Cortex of kidney (tissue), 1 donor: Measurements from ENCODE around the gene KLF12.
A peak's percentile ranks its signal among the peaks of the same experiment; 100 is the strongest.

Experiments used
- DNase-seq: peaks from one replicate; lab custom pipeline; 2025; lab: John Stamatoyannopoulos, UW

Gene KLF12

DNA sequence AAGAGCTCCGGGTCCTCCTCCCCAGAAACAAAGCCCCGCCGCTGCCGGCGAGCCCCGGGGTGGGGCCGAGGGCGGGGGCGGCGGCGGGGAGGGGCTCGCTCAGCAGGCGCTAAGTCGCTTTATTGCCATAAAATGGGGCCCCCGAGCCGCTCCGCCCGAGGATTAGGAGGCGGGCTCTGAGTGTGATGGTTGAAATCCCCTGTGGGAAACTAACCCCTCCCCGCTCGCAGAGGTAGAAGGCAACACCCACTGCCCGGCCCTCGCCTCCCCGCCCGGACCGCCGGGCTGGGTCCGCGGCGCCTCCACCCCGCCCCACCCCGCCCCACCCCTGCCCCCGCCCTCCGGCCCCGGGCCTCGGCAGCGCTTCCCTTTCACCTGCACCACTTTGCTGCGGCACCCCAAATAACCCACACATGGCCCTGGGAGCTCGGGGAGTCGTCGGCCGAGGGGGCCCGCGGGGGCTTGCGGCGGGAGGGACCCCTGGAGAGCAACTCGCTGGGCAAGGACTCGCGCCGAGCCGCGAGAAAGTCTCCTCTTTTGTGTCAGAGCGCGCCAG lies at the start of gene KLF12:
Gene KLF12 (minus strand): TSS at position 184 of the 556 bp plus-strand sequence.
- DNase-seq: no peak

DNA sequence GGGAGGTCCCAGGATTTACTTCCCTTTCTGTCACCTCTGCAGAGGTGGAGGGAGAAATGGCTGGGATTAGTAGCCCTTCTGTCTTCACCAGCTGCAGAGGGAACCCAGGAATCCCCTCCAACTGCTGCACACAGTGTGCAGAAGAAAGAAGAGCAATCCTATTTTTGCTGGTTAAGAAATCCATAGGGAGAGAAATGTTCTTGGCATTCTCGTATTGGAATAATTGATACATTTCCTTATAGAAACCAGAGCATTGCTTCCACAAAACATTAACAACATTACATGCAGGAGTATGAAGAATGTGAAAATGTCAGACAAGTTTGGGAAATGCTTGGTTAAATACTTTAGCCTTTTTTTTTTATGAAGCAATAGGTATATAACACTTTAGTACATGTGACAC lies 48.3 kb upstream of the KLF12 start:
- no peak for DNase-seq

DNA sequence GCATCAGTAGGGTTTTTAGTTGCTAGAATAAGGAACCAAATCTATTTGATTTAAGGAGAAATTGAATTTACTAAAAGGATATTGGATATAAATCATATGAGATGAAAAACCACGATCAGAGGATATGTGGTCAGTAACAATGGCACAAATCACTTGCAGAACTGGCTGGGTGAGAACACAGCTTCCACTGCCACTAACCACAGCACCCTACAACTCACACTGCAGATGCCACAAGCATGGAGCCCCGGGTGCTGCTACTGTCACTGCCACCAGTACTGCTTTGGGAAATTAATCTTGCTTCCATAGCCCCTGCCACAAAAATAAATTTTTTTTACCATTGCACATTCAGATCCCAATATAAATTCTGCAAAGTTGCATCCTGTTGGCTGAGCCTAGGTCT lies 40.6 kb upstream of the KLF12 start:
- DNase-seq: no peak

DNA sequence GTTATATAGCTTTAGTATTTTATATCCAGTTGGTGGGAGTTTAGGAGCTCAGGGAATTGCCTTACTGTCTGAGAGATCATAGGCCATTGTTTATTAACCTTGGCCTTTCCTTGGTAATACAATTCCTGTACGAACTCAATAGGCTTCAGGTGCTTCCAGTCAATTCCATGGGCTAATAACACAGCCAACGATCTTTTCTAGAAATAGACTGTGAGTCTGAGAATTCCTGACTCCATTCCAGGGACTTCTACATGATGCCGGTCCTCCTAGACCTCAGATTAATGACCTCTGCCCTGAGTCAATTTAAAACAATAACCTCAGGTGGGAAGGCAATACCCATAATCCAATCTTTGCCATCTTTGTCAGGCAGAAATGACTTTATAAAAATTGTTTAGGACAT lies 39.6 kb upstream of the KLF12 start:
- no peak for DNase-seq

DNA sequence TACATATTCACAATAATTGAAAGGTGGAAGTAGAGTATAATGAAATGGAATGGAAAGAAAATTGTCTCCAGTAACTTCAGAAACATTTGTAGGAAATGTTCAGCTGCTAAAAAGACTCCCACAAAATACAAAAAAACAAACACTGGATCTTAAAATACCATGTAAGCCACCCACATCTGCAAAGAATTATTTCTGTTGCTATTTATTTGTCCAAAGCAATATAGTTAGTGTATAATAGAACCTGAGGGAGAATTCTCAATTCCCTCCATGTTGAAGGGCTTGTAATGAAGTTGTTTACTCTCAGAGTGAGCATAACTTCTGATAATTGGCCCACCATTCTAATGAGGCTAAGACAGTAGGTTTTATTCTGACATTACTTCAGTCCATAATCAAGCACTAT lies 37.4 kb upstream of the KLF12 start:
- DNase-seq: no peak

DNA sequence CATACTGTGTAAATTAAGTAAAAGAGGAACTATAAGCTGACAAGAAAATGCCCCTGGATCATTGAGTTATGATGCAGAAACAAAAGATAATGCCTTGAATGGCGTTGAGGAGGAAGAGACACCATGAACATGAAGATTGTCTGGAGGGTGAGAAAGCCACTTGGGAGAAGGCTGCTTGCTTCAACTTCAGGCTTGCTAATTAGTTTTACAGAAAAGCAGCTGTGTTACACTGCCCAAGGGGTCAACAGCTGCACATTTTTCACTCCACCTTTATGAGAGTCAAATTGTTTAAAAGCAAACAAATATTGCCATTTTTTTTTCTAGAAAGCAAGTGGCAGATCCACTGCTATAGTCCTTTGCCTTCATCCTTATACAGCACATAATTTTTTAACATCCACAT lies 35.5 kb upstream of the KLF12 start:
- no peak for DNase-seq

DNA sequence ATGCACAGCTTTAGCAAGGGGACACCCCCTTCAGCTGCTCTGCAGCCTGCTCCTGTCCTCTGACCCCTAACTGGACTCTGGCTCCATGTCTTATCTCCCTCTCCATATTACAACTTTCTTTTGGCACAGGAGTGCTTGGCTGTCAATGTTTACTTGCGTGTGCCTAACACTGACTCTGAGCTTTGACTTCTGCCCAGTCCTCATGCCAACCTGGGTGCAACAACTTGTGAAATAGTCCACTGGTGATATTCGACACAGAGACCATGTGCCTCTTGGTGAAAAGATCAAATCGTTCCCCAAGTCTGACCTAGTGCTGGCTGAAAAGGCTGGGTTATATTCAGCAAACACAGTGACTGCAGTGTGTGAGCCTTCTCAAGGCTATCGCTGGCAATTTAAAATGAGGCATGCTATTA lies 34.1 kb upstream of the KLF12 start:
- no peak for DNase-seq

DNA sequence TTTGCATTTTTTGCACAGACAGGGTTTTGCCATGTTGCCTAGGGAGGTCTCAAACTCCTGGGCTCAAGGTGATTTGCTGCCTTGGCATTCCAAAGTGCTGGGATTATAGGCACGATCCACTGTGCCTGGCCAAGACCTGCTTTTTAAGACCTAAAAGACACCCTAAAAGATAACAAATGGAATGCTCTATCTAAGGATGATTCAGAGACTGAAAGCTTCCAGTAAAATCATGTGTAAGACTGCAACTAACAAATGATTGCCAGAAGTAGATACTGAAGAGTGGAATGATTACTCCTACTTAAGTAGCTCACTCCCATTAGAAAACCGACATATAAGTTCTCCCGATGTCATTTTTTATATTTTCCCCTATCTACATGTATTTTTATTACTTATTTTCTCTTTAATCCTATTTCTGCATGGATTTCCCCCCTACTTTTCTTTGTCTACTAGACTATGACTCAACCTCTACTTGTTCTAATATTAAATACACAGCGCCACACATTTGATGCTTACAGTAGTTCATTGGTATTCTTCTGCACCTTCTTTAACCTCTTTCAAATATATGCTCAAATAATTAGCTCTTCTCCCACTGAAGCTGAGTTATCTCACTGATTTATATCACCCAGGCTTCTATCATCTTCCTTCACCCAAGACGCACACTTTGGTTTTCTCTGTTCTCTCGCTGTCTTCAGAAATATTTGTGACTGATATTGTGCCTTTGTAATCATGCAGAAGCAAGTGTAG lies 32.2 kb upstream of the KLF12 start:
- no peak for DNase-seq

DNA sequence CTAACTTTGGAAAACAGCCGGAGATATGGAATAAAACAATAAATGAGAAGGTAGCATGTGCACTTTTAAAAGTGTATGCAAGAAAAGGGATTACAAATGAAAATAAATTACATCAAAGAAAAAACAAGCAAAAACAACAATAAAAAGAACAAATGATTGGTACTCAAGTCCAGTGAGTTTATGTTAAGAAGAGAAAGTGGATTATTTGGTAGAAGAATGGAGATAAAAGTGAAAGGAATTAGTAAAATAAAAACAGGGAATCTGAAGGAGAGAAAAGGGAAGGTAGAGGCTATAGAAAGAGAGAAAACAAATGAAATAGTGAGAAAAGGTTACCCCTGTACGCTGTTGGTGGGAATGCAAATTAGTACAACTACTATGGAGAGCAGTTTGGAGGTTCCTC lies 28.6 kb upstream of the KLF12 start:
- no peak for DNase-seq

DNA sequence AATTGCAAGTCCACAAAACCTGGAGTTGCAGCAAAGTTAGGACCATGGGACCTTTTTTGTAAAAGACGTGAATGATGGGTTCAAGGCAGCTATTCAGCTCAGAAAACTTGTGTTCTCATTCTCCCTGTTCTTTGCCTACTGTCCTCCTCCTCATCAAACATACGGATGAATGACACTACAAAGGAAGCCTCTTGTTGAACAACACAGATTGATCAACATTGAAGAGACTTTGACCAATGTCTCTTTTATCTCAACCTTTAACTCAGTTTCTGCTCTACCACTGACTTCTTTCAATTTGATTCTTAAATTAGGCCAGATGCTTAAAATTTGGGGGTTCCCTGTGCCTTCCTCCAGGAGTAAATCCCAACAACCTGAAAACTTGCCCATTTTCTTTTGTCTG lies 27.9 kb upstream of the KLF12 start:
- DNase-seq: no peak

DNA sequence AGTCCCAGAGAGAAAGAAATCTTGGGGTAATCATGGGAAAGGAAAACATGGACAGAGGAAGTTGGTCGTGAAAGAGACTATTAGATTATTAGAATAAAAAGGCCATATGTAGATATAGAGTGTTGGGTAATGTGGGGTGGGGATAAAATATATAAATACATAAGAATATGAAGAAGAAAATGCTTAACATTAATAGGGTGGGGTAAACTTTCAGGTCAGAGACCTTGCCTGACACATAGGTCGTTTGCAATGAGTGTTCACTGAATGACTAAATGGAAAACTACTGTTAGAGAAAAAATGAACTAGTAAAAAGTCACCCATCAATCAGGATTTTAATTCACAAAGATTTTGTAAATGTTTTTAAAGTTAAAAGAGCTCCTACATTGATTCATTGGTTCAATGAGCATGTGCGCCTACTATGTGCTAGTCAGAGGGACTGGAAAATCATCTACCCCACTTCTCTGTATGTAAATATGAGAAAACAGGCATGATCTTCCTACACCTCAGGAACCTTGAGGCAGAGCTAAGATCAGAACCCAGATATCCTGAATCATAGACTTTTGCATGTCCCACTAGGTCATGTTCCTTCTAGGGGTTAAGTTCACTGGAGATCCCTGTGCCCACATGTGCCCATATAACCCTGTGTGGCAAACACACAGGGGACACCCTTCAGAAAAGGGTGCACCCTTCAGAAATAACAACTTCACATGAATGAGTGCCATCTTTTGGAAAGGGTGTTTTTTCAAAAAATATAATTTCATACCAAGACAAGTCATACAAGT lies 24.6 kb upstream of the KLF12 start:
- DNase-seq: no peak

DNA sequence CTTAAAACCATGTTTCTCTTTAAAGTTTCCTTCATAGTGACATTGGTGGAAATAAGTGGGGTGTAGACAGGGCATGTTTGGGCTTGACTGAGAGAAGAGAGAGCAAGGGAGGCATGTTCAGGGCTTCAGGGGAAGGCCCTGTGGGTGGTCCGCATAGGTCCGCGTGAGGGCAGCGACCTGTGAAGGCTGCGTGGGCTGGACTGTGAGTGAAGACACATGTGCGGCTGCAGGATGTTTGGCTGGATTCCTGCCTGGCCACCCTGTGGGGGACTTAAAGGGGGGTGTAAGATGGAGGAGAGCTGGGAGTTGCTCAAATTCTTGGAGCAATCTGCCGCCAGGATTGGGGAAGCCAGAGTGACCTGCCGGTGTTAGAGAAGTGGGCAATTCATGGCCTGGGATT lies 23.8 kb upstream of the KLF12 start:
- DNase-seq: no peak

DNA sequence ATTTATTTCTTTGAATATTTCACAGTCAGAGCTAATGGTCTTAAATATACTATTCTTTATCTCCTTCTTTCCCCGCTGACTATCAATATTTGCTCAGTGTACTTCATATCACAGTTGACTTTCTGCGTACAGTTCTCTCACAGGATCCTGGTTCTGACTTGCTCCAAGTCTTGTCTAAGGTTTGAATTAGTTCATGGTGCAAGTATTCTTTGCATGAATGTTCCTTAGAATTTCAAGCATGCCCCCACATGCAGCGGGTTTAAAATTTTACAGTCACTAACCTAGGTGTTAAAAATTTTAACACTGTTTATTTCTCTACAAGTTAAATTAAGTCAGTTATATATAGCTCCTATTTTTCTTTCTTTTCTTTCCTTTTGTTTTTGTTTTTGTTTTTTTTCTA lies 20.8 kb upstream of the KLF12 start:
- no peak for DNase-seq

DNA sequence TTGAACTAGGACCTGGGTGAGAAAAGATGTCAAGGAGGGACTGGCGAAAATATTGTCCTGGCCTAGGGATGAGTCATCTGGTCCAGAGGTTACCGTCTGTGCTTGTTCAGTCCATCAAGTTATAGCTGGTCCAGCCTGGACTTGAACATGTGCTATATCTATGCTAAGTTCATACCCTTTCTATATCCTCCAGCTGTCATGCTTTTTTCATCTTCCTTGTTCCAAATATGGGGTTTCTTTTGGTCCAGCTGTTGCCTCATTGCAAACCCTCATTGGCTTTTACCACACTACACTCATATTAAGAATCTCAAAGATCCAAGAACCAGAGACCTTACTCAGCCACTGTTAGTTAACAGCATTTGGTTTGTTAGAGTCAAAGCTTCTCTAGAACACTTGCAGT lies 19.1 kb upstream of the KLF12 start:
- no peak for DNase-seq

DNA sequence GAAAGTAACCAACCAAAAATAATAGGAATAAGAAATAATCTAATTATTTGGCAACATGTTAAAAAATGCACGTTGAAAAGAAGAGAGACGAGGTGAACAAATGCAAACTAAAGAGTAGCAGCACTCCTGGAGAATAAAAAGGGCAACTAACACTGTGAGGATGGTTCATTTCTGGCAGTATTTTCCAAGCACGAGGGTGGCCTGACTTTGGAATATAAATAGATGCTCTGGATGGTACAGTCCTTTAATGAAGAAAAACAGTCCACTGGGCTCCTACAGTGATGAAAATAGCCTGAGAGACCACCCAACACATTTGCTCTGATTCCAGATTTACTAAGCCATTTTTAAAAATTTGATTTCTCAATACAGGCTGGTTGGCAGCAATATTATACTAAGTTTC lies 17.7 kb upstream of the KLF12 start:
- no peak for DNase-seq

DNA sequence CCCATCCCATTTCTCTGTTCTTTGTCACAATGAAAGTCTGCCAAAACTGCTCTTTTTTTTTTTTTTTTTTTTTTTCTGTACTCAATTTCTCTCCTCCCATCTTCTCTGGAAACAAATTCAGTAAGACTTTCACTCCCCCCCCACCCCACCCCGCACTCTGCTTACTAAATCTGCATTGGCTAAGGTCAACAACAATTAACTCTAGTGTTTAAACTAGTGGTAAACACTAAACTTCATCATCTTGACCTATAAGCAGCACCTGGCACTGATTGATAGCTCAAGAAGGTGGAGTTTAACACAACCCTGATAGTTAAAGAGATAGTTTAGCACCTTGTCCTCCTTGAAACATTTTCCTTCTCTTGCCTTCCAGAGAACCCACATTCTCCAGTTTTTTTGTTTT lies 14.1 kb upstream of the KLF12 start:
- DNase-seq: no peak

DNA sequence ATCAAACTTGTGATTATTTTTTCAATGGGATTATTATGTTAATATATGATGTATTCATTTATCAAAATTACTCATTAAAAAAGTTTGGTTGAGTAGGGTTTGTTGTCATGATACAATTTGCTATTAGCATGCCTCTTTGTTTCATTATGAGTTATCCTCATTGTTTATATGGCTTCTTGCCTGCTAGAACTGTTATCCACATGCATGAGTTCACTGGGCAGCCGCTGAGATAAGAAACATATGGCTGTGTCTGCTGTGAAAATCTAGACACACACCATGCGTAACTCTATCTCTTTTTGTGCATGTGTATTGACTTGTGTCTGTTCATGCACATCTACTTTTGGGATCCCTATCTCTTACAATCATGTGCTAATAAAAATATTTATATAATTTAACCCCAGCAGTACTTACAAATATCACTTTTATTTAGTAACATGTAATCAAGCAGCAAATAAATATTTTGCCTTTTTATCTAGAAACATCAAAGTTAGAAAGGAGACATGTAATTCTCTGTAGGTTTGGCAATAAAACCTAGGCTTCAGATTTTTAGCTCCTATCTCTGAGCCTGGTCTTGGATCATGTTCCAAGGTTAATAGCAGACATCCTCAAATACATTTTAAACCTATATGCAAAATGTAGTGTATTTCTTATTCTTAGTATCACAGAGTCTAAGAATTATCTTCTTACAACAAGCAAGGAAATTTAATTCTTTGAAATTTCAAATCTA lies 11.2 kb upstream of the KLF12 start:
- no peak for DNase-seq

DNA sequence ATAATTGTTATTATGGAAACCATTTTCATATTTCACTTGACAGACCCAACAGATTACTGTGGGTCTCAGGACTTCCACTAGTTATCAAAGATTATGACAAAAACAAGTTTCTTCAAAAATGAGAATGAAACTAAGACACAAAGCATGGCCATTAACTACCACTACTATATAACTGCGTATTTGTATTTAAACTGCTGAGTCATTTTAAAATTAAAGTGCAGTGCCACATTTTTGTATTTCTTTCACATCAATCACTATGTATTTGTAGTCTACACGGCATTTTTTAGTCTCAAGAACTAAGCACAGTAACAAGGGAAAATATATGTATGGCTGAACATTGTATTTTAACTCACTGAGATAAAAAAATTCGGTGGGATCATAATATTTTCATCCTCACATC lies 10.1 kb upstream of the KLF12 start:
- DNase-seq: no peak

DNA sequence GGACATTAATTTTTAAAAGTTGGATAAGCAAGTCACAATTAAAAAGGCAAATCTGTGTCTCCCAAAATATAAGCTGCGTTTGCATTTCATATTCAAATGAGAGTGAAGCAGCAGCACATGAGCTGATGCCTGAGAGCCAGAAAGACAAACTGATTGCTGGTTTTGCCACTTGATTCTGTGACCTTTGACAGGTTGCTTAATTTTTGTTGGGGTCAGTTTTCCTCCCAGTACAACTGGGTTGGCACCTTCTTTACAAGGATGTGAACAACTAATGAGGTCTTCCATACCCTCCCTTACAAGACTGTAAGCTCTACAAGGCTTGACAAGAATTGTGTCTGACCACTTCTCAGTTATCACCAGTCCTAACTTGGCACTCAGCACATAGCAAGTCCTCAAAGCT lies 8.1 kb upstream of the KLF12 start:
- DNase-seq: no peak

DNA sequence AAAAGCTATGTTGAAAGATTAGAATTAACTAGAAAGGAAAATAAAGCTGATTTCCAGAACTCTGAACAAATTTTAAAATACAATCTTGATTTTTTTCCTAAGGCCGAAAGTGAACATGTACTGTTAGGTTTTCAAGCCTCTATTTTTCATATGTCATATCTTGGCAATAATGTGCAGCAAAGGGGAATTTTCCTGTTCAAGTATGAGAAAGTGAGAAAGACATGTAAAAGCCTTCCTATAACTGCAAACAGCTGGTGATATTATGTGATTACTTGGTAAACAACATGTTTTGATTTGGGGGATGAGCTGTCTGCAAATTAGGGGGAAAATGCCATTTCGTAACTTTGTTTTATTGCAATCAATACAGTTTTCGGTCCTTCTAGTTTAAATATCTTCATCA lies 4.0 kb upstream of the KLF12 start:
- no peak for DNase-seq

DNA sequence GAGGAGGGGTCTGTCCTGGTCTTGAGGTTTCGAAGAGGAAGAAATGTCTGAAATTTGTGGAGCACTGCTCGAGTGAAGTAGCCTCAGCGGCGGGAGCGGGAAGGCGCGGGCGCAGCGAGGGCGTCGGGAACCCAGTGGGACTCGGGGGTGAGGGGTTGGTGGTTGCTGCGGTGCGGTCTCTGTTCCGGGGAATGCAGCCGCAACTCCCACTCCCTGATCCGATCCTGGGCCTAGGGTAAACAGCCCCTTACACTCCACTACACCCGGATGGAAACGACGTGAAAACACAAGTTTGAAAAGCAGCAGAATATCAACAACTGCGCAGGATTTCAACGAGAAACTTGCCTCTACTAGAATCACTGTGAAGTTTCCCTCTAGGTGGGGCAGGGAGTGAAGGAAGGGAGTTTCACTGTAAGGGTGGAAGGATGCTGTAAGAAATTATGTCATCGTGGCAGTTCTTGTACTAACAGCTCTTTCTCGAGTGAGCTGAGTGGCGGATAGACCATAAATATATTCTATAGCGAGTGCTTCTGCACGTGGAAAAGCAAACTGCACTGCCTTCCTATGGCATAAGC lies 2.0 kb upstream of the KLF12 start:
- no peak for DNase-seq

DNA sequence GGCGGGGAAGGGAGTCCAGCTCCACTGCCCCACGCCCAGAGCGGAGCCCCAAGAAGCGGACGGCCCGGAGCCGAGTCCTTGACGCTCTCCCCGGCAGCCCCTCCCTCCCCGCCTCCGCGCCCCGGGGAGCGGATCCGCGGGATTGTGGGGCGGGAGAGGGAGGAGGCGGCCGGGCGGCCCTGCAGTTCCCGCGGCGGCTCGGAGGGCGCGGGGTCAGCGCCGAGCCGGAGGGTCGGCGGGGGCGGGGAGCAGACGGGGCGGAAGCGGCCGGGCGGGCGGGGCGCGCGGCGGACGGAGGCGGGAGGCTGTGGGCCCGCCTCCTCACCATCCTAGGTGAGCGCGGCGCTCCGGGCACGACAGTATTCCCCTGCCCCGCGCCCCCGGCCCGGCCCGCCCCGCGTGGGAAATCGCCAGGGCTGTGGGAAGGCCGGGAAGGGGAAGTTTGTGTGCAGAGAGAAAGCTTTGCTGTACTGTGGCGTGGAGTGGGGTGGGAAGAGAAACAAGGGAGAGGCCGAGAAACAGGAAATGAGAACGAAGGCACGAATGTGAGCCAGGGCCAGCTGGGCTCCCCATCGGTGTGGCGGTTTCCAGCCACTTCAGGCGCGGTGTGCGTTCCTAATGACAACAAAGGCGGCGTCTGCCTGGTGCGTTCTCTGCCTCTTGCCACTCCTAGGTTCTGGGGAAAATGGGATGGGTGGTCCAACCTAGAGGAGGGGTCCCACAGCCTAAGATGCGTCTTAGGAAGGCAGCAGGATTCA lies 1.3 kb upstream of the KLF12 start:
- DNase-seq: peak; percentile 23
